NCI-H1417 treated with DMSO at 0.1 percent for 48 hours (cell line): ENCODE results near the gene DIP2C.
"Not testable (repeated sequence)": the region's sequence is repeated elsewhere in the genome, so short reads cannot be mapped to it uniquely, and the experiment has no call there.

Source experiments
- DNase-seq: peaks from one replicate; lab custom pipeline; 2025; lab: John Stamatoyannopoulos, UW

DIP2C gene

DNA sequence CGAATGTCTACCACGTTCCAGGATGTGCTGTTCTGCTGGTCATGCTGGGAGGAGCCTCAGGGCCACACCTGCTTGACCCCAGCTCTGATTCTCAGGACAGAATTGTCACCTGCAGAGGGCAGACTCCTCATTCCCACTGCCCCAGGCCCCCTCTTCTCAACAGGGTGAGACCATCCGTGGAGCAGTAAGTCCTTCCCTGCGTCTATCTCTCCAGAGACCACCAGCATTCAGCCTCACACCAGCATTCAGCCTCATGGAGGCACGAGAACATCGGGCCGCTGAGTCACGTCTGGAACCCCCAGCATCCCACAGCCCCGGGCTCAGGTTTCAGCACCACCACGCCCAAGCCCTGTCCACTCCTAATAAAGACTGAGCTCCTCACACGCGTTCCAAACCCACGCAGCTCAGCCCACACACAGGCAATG lies 273.4 kb downstream of the DIP2C start:
- no peak for DNase-seq

DNA sequence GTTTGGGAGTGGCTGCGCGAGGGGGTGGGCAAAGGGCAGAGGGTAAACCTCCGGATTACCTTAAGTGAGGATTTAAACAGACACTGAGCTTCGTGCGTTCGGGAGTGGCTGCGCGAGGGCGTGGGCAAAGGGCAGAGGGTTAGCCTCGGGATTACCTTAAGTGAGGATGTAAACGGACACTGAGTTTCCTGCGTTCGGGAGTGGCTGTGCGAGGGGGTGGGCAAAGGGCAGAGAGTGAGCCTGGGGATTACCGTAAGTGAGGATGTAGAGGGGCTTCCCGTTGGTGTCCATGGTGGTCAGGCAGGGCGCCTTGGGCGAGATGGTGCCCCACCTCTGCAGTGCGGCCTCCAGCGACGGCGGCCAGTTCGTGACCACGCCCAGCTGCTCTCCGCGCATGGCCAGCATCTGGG lies 275.8 kb downstream of the DIP2C start:
- no peak for DNase-seq

DNA sequence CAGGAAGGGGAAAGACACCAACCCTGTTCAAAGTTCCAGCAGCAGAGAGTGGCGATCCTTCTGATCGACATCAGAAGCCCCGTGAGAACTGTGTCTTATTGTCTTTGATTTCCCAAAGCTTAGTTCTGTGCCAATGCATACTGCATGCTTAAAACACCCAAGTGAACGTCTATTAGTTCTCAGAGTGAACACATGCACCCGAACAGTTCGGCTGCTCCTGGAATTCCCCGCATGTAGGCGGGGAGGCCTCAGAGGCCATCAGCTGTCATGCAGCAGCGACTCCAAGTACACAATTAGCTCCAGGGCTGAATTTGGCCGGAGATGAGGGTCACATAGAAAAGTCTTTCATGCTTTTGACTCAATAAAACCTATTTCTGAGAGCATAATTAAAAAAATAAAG lies 277.4 kb downstream of the DIP2C start:
- no peak for DNase-seq

DNA sequence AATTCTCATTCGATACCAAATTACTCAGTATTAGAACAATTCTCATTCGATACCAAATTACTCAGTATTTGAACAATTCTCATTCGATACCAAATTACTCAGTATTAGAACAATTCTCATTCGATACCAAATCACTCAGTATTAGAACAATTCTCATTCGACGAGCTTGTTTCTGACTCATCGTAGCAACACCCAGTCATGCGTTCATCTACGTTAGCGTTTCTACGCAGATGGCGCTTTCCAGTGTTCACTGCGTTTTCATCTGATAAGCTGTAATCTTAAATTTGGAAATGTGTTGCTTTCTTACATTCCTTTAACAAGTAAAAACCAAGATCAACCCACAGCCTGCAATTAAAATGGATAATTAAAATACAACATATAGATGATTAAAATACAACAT lies 277.9 kb downstream of the DIP2C start:
- no peak for DNase-seq

DNA sequence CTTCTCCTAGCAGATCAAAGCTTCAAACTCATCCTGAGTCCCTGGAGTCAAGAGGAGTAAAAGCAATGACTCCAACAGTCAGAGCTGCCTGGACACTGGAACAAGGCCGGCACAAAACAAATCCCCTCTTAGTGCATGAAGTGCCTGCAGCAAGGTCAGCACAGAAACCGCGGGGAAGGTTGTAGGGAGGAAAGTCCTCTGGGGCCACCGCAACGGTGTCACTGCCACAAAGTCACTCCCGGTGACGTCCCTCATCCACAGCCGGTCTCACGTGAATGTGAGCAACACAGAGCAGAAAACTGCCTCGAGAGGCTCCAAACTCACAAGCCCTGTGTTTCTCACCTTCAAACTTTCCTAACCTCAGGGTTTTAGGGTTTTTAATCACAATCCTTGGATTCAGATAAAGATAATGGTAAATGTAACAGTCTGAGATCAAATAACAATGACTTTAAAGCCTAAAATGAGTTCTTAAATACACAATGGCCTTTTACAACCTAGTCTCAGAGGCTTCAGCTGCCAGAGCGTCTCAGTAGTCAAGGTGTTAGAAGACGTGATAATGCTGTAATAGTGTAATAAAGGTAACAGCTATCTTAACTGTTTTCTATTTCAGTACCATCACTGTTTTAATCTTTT lies 279.9 kb downstream of the DIP2C start:
- DNase-seq = no peak

DNA sequence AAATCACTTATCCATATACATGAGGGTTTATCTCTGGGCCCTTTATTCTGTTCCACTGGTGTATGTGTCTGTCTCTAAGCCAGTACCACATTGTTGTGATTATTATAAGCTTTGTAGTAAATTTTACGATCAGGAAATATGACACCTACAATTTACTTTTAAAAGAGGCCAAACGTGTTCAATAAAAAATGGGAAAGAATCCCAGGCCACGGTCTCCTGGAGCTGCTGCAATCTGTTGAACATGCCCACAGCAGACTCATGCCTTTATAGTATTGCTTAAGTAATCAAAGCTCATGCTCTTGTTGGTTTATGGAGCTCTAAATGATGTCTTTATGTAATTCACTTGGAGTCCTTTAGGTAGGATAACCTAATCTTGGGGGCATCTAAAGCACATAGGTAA lies 281.2 kb downstream of the DIP2C start:
- no peak for DNase-seq

DNA sequence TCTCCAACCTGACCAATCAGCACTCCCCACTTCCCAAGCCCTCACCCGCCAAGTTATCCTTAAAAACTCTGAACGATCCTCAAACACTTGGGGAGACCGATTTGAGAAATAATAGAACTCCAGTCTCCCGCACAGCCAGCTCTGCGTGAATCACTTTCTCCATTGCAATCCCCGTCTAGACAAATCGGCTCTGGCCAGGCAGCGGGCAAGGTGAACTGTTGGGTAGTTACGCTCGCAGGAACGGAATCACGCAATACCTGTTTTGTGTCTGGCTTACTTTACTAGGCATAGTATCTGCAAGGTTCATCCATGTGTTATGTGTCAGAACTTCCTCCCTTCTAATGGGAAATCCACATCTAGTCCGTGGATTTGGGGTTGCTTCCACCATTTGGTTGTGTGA lies 282.5 kb downstream of the DIP2C start:
- no peak for DNase-seq

DNA sequence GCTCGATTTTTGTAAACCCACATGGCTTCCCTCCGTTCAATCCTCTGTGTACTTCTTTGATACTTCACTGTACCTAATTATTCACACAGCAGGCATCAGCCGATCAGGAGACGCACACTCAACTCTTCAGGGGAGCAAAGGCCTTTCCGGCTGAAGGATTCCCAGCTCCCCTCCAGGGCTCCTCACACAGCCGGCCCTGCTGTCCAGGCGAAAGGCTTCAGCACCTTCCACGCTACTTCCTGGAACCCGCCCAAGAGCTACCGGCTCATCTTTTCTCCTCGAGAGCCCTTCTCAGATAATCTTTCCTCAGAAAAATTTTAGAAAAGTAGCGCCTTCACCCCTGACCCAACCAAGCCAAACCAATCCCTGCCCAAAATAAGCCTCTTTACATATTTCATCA lies 283.8 kb downstream of the DIP2C start:
- DNase-seq = no peak

DNA sequence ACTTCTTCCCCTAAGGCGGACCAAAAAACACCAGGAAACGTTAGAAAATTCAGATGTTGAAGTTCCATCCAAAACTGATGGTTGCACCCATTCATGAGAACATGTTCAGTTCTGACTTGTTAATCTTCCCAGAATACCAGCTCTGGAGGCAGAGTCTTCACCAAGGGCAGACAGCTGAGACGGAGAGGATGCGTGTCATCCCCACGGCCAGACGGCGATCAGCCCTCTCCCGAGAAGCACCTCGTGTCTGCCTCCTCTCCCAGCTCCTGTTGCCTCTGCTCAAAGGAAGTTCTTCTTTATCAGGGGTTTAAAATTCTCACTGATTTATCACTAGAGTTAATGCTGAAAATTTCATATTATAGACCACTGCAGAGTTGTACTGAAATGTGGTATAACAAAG lies 284.5 kb downstream of the DIP2C start:
- DNase-seq = no peak

DNA sequence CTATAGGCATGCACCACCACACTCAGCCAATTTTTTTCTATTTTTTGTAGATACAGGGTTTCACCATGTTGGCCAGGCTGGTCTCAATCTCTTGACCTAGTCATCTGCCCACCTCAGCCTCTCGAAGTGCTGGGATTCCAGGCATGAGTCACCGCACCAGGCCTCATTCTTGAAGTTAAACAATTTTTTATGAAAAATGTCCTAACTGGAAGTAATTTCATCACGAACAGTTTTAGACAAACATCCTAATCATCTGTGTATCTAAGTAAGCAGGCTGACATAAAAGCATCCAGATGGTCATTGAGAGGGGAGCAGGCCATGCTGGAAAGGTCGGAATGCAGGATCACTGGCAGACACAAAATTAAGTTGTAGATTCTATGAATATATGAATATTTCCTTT lies 285.1 kb downstream of the DIP2C start:
- DNase-seq = no peak

DNA sequence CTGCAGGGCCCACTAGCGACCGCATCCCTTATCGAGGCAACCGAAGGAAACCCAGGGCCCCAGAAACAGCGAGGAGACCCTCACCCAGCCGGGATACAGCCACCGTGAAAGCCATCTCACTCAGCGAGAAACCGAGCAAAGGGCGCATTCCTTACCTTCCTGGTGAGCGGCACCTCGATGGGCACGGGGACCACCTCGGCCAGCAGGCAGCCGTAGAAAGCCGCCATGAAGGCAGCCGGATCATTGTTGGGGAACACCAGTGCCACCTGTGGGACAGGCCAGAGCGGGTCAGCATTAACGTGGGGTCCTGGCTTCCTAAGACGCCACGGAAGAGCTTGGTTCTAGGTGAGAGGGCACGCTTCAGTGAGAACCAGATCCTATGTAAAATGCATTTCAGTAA lies 290.5 kb downstream of the DIP2C start:
- no peak for DNase-seq

DNA sequence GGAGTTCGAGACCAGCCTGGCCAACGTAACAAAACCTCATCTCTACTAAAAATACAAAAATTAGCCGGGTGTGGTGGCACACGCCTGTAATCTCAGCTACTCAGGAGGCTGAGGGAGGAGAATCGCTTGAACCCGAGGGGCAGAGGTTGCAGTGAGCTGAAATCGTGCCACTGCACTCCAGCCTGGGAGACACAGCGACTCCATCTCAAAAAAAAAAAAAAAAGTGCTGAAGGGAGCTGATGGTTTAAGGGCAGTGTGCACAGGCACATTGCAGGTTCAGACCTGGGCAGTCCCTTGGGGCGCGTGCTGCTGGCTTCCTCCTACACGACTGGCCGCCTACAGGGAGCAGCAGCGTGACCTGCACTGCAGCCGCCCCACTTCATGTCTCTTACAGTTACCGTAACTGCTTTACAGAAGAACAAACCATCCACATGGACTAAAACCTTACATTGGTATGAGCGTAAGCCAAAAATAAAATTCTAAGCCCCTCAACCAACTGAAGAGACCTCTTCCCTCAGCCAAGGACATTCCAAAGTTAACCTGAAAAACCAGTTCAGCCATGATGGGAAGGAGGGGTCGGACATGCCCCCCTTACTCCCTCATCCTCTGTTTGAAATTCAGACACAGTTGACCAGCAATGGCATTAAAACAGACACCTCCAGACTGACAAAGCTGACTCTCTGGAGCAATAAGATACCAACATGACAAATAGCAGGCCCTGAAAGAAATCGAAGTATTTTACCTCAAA lies 292.0 kb downstream of the DIP2C start:
- no peak for DNase-seq

DNA sequence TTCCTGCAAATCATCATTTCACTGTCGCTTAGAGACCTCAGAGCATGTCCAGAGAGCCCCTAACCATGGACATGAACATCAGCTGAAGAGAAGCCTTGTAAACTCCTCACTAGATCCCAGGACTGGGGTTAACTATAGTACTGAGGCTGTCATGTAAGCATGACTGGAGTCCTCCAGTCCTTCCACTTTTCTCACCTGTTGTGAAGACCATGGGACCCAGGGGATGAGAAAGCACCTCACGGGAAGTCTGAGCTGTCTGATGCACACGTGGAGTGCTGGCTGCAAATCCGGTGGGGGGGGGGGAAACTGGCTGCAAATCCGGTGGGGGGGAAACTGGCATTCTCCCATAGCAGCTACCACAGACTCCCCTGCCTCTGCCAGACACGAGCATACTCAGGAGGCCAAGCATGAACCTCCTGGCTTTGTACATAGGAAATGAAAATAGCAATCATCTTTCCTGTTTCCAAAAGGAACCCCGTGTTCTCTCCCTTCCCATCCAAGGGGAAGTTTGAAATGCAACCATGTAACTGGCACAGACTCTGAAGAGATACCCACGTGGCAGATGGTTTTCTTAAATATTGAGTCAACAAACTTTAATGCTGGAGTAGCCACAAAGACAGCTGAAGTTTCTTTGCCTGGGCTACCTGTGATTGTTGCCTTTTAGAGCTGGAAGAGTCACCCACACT lies 292.8 kb downstream of the DIP2C start:
- no peak for DNase-seq

DNA sequence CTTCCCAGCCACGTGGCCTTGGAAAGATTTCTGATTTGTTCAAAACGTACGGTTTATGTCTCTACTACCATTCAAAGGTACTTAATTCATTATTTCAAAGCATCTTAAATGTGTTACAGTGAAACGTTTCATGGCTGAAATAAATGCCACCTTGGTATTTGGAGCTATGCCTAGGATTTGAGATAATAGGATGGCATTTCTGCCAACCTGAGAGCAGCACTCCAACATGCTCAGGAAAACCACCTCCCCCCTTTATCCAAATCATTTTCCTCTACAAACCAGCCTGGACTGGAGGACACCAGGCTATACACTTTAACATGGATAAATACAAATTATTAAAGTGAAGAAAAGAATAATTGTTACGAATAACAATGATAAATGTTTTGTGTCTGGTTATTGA lies 293.4 kb downstream of the DIP2C start:
- no peak for DNase-seq

DNA sequence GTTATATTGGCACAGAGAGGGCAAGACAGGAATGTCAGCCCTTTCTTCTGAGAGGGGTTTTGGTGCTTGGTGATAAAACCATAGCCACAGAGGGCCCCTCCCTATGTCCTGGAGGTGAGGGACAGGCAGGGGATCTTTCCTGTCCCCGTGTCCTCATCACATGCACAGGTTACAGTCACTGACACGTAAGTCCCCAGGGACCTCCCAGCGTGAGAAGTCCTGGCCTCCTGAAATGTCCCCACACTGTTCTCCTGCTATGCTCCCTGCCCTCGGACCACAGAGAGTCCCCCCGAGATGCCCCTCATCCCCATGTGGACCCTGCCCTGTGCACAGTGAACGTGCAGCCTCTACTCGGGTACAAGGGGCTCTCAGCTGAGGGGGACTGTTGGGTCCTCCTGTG lies 293.8 kb downstream of the DIP2C start:
- DNase-seq = no peak

DNA sequence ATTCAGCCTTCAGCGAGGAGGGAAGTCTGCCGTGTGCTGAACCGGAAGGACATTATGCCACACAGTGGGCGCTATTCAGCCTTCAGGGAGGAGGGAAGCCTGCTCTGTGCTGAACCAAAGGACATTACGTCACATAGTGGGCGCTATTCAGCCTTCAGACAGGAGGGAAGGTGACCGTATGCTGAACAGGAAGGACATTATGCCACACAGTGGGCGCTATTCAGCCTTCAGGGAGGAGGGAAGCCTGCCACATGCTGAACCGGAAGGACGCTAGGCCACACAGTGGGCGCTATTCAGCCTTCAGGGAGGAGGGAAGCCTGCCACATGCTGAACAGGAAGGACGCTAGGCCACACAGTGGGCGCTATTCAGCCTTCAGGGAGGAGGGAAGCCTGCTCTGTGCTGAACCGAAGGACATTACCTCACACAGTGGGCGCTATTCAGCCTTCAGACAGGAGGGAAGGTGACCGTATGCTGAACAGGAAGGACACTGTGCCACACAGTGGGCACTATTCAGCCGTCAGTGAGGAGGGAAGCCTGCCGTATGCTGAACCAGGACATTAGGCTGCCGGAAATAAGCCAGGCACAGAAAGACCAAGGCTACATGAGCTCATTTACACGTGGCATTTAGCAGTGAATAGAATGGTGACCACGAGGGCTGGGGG lies 294.9 kb downstream of the DIP2C start:
- DNase-seq = not testable (repeated sequence)

DNA sequence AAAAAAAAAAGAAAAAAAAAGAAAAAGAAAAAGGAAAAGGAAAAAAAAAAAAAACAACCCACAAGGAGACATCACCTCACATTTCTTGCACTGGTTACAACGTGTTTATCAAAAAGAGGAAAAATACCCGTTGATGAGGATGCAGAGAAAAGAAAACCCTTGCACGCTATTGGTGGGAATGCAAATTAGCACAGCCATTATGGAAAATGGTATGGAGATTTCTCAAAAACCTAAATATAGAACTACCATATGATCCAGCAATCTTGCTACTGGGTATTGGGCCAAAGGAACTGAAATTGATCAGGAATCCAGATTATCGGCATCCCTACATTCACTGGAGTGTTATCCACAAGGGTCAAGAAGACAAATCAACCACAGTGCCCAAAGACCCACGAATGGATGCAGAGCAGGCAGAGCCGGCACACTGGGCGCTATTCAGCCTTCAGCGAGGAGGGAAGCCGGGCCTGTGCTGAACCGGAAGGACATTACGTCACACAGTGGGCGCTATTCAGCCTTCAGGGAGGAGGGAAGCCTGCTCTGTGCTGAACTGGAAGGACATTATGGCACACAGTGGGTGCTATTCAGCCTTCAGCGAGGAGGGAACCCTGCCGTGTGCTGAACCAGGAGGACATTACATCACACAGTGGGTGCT lies 295.6 kb downstream of the DIP2C start:
- DNase-seq = no peak

DNA sequence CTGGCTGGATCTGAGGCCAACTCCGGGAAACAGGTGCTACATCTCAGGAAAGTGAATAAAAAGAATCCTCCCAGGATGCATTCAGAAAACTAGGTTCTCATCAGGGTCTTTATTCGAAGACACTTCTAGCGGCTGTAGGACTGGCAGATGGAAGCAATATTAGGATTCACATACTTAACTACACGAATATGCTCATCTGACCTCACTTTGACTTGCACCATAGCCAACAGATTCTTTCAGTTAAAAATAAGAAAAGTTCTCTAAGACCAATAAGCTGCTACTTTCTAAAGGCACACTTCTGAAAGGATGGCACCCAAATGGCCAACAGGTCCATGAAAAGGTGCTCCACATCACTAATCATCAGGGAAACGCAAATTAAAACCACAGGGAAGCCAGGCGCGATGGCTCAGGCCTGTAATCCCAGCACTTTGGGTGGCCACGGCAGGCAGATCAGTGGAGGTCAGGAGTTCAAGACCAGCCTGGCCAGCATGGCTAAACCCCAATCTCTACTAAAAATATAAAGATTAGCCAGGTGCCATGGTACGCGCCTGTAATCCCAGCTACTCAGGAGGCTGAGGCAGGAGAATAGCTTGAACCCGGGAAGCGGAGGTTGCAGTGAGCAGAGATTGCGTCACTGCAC lies 296.2 kb downstream of the DIP2C start:
- no peak for DNase-seq

DNA sequence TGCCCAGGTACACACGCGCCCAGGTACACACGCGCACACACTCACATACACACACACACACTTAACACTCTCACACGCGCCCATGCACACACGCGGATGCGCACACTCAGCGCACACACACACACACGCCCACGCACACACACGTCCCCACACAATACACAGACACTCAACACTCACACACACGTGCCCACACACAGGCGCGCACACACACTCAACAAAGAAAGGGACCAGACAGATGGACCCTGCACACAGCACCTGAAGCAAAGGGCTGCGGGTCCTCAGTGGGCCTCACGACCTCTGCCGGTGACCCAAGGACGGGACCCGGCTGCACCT lies 296.8 kb downstream of the DIP2C start:
- no peak for DNase-seq

DNA sequence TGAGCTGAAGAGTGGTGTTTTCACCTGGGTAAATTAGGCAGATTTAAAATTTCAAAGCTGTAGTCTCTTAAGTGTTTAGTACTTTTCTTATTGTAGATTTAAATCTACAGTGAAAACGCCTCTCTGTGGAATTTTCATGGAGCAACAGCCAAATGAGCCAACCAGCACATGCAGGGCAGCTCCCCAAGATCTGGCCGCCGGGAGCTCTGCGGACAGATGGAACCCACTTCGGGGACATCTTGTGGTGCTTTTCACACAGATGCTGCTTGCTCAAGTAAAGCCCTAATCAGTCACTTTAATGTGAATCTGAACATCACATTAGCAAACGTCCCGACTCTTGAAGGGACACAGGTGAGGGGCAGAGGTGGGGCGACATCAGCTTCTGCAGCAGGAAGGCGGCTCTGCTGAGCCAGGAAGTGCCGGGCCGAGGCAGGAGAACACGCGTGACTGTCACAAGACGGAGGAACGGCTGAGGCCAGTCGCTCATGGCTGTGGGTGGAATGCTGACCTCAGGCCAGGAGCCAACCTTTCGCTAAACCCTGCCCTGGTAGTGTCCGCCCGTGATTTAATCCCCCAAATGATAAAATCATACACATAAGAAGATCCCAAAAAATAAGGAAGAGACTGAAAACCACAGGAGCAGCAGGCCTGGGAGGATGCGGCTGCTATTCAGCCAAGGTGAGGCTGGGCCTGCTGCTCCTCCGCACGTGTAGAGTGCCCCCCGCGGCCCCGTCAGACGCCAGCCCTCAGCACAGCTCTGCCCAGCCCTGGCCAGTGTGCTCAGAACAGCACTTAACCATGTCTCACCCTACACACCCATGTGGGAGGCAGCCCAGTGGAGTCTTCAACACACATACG lies 297.4 kb downstream of the DIP2C start:
- no peak for DNase-seq

DNA sequence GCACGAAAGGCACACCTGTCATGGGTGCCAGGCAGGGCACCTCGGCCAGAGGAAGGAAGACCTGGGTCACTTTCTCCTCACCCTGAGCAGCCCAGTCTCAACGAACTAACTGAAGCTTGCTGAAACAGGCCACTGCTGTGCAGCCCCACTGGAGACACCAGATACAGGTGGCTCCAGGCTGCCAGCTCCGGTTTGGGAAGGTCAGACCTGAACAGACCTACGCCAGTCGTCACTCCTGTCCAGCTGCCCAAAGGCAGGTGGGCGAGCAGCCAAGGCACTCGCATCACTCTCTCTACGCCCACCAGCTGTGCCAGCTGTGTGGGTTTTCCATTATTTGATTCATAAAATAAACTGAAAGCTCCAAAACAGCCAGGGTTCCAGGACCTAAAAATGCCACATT lies 298.2 kb downstream of the DIP2C start:
- no peak for DNase-seq
